Keratinocyte (primary cell): ENCODE results near the gene GRM4. TPM values are rescaled to one million over a fixed set of nuclear protein-coding genes. Genes with fewer than 3 reads are reported as not detected.

Experiments used
- DNase-seq: peaks from one replicate; pipeline ENCODE4 v3.0.0-alpha.2; 2011; ENCODE audit warnings: low read depth, missing footprints, low spot score
- FAIRE-seq: peaks from 2 replicates; lab custom pipeline; 2011; peaks lifted over from hg19 to GRCh38; lab: Jason Lieb, UNC
- H2AFZ ChIP-seq: 2 replicates; pipeline ENCODE4 v1.6.0; 2012; ENCODE audit warnings: low read length, control low read depth, inconsistent platforms; ENCODE audit not compliant: control insufficient read depth
- H3K27ac ChIP-seq: 2 replicates; pipeline ENCODE4 v1.5.1; 2011; ENCODE audit warnings: low read length; ENCODE audit not compliant: control insufficient read depth, insufficient read depth
- H3K27me3 ChIP-seq: 3 replicates; pipeline ENCODE4 v1.6.0; 2011; ENCODE audit warnings: low read length; ENCODE audit not compliant: control insufficient read depth, insufficient read depth; ENCODE audit errors: extremely low read depth
- H3K36me3 ChIP-seq, 2 experiments: 2 replicates in 1 of 2; 3 replicates in 1 of 2; pipeline ENCODE4 v1.5.1; 2011; ENCODE audit warnings: low read length in 2 of 2, mild to moderate bottlenecking in 1 of 2; ENCODE audit not compliant: control insufficient read depth in 2 of 2, insufficient read depth in 2 of 2; ENCODE audit errors: extremely low read depth in 1 of 2
- H3K4me1 ChIP-seq: 3 replicates; pipeline ENCODE4 v1.5.1; 2011; ENCODE audit warnings: low read length; ENCODE audit not compliant: control insufficient read depth, insufficient read depth; ENCODE audit errors: extremely low read depth
- H3K4me2 ChIP-seq: 3 replicates; pipeline ENCODE4 v1.6.0; 2011; ENCODE audit warnings: low read depth, low read length; ENCODE audit not compliant: control insufficient read depth, insufficient read depth; ENCODE audit errors: extremely low read depth
- H3K4me3 ChIP-seq, 3 experiments: fragments of 200-600 bp in 1 of 3; sonication (generic) in 1 of 3; 2 replicates in 2 of 3; 3 replicates in 1 of 3; pipeline ENCODE4 v1.5.1; 2011 to 2016; ENCODE audit warnings: low read length in 3 of 3, mild to moderate bottlenecking in 3 of 3, control low read depth in 2 of 3, inconsistent platforms in 1 of 3, low read depth in 1 of 3, mixed read lengths in 1 of 3, mixed run types in 1 of 3, moderate library complexity in 1 of 3; ENCODE audit not compliant: control insufficient read depth in 2 of 3, insufficient read depth in 2 of 3; ENCODE audit errors: extremely low read depth in 1 of 3
- H3K79me2 ChIP-seq: 2 replicates; pipeline ENCODE4 v1.6.0; 2012; ENCODE audit warnings: low read length; ENCODE audit not compliant: control insufficient read depth, insufficient read depth
- H3K9ac ChIP-seq: 3 replicates; pipeline ENCODE4 v1.6.0; 2011; ENCODE audit warnings: low read length; ENCODE audit not compliant: control insufficient read depth, insufficient read depth; ENCODE audit errors: extremely low read depth
- H3K9me1 ChIP-seq: 3 replicates; pipeline ENCODE4 v1.6.0; 2011; ENCODE audit warnings: low read length; ENCODE audit not compliant: control insufficient read depth, insufficient read depth; ENCODE audit errors: extremely low read depth
- H3K9me3 ChIP-seq: 2 replicates; pipeline ENCODE4 v1.5.1; 2012; ENCODE audit warnings: low read depth, low read length; ENCODE audit not compliant: control insufficient read depth
- H4K20me1 ChIP-seq: 3 replicates; pipeline ENCODE4 v1.6.0; 2011; ENCODE audit warnings: low read length; ENCODE audit not compliant: control insufficient read depth, insufficient read depth; ENCODE audit errors: extremely low read depth
- EZH2 ChIP-seq: IDR thresholded peaks from one replicate; pipeline ENCODE4 v1.6.1; 2012; ENCODE audit warnings: inconsistent platforms, mild to moderate bottlenecking, low read length, moderate library complexity
- dilution Hi-C: fragments of 300-500 bp; cut with MboI; formaldehyde crosslinking; loops from one replicate; pipeline ENCODE4 v1.7.0; 2020; ENCODE audit warnings: low sequenced_read_pairs; ENCODE audit not compliant: extremely low pct_ligation_motif_present
- polyA plus RNA-seq, 5 experiments: library from polyadenylated mRNA; depleted of rRNA in 3 of 5; stranded (reverse) in 3 of 5; stranded (forward) in 1 of 5; unstranded in 1 of 5; fragments of >200 nt; gene quantifications; 1 replicate in 1 of 5; 2 replicates in 3 of 5; 3 replicates in 1 of 5; pipeline versions ENCODE4 v1.2.1 to v1.2.3, GENCODE V29; 2011 to 2012; ENCODE audit warnings: missing spikeins in 2 of 5, low read depth in 1 of 5, low replicate concordance in 1 of 5
- TF ChIP-seq, protein P1 (sequence below), 3 experiments: IDR thresholded peaks in 1 of 3; conservative IDR thresholded peaks in 1 of 3; optimal IDR thresholded peaks in 1 of 3; 2 replicates in 2 of 3; 3 replicates in 1 of 3; pipeline versions ENCODE3 to v1.5.1; 2011; ENCODE audit warnings: low read length in 3 of 3, mild to moderate bottlenecking in 3 of 3, moderate library complexity in 2 of 3, control low read depth in 1 of 3, inconsistent platforms in 1 of 3; ENCODE audit not compliant: insufficient read depth in 2 of 3; ENCODE audit errors: extremely low read depth in 1 of 3

The GRM4 gene
- polyA plus RNA-seq, 1 donor (not counting 4 experiments of a cell fraction or from before 2014, with no cell fraction given), result not detected

GRCh38 chr6:34152042-34152524, 6.2 kb upstream of the GRM4 start:
- H3K4me1 ChIP-seq, result peaks cover 3% of the 10 kb centered on the region
- TF ChIP-seq, protein P1, sequence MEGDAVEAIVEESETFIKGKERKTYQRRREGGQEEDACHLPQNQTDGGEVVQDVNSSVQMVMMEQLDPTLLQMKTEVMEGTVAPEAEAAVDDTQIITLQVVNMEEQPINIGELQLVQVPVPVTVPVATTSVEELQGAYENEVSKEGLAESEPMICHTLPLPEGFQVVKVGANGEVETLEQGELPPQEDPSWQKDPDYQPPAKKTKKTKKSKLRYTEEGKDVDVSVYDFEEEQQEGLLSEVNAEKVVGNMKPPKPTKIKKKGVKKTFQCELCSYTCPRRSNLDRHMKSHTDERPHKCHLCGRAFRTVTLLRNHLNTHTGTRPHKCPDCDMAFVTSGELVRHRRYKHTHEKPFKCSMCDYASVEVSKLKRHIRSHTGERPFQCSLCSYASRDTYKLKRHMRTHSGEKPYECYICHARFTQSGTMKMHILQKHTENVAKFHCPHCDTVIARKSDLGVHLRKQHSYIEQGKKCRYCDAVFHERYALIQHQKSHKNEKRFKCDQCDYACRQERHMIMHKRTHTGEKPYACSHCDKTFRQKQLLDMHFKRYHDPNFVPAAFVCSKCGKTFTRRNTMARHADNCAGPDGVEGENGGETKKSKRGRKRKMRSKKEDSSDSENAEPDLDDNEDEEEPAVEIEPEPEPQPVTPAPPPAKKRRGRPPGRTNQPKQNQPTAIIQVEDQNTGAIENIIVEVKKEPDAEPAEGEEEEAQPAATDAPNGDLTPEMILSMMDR (optimal IDR thresholded peaks at IDR 0.05 in 1 of 3, IDR thresholded peaks at IDR 0.05 in 1 of 3, conservative IDR thresholded peaks at IDR 0.05 in 1 of 3; ENCODE audit: extremely low read depth in 1 of 3, insufficient read depth in 2 of 3, low read length in 3 of 3), result no peak
- TF ChIP-seq EZH2, result no peak
- H3K27ac ChIP-seq, result no peak overlapping the region
- DNase-seq (no peak), FAIRE-seq (no peak)
- no peak overlapping the region for H3K4me2 ChIP-seq
- H3K36me3 ChIP-seq, result no peaks in the 10 kb centered on the region
- H3K27me3 ChIP-seq, result peaks cover 49% of the 10 kb centered on the region
- no peaks in the 10 kb centered on the region for H3K79me2 ChIP-seq
- no peak overlapping the region for H2AFZ ChIP-seq
- H3K4me3 ChIP-seq, result no peak overlapping the region
- no peaks in the 10 kb centered on the region for H3K9me1 ChIP-seq
- H3K9me3 ChIP-seq, result no peaks in the 10 kb centered on the region
- no peak overlapping the region for H3K9ac ChIP-seq
- no peaks in the 10 kb centered on the region for H4K20me1 ChIP-seq
- dilution Hi-C loops, result no loop called here

DNA sequence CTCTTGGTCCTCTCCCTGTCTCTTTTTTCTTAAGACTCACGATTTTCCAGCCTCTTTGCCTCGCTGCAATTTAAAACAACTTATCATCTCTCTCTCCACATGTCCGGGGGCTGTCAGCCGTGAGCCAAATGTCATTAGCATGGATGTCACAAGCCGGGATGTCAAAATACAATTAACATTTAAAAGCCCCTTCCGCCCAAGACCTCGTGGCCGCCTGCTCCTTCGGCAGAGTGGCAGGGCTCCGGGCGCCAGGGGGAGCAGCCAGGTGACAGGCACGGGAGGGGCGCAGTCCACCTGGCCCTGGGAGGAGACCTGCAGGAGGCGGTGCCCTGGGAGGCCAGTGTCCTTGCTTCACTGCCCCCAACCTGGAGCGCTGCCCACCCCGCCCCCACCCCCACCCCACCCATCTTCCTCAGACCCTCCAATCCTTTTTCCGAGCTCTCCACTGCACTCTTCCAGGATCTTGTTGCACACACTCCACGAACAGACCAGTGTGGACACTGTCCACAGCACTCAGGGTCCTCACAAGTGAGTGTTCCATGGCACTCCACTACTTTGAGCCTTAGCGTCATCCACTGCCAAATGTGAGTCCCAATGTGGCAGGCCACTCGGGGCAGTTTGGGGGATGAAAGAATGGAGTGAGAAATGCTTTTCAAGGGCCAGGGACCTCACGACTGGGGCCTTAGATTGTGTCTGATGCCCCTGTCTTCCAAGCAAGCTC, 5.6 kb upstream of the GRM4 start:
- dilution Hi-C loops, result no loop called here
- DNase-seq (no peak), FAIRE-seq (no peak)
- Histone ChIP-seq H3K4me1 (peaks cover 3% of the 10 kb centered on the region), H2AFZ (no peak overlapping the region), H3K4me2 (no peak overlapping the region), H3K27me3 (peaks cover 49% of the 10 kb centered on the region), H3K27ac (no peak overlapping the region), H3K9ac (no peak overlapping the region), H3K4me3 (no peak overlapping the region), H3K9me3 (no peaks in the 10 kb centered on the region), H3K79me2 (no peaks in the 10 kb centered on the region), H3K9me1 (no peaks in the 10 kb centered on the region), H4K20me1 (no peaks in the 10 kb centered on the region), H3K36me3 (no peaks in the 10 kb centered on the region)
- TF ChIP-seq, protein P1 (optimal IDR thresholded peaks at IDR 0.05 in 1 of 3, IDR thresholded peaks at IDR 0.05 in 1 of 3, conservative IDR thresholded peaks at IDR 0.05 in 1 of 3; ENCODE audit: extremely low read depth in 1 of 3, insufficient read depth in 2 of 3, low read length in 3 of 3), result peak in 1 of 3 experiments; percentile 13
- no peak for TF ChIP-seq EZH2
